Hepatic stellate cell (primary cell): ENCODE results near the gene RNF113B.

Experiments used
- DNase-seq: peaks from one replicate; pipeline ENCODE4 v3.0.0; 2011; ENCODE audit warnings: low spot score

RNF113B gene

GRCh38 chr13:98203646-98204326 is 26.7 kb upstream of the RNF113B start:
- DNase-seq: no peak

DNA sequence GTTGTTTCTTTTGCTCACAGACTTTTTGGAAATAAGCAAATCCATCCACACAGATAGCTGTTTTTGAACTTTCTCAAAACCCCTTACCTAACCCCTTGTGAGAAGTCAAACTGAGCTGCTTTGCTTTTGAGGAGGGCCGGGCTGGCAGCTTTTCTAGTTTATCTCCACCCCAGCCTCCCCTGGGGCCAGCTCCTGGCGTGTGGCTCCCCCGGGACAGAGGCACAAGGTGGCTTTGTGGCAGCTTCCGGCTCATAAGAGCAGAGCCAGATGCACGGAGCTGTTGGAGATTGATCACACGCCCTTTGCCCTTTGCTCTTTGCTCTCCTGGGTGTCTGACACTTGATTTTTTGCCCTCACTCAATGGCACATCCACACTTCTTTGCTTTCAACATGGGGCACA is 24.9 kb upstream of the RNF113B start:
- DNase-seq: no peak

DNA sequence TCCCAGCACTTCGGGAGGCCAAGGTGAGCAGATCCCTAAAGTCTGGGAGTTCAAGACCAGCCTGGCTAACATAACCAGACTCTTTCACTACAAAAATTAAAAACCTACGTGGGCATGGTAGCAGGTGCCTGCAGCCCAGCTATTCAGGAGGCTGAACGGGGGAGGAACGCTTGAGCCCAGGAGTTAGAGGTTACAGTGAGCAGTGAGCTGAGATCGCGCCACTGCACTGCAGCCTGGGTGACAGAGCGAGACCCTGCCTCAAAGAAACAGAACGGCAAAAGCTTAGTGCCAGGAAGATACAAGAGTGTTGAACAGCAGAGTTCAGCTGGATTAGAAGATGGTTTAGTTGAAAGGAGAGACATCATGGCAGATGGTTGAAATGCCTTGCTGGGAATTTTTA is 24.1 kb upstream of the RNF113B start:
- no peak for DNase-seq

- no peak for DNase-seq
These were observed 23.3 kb upstream of the RNF113B start for GRCh38 chr13:98200211-98200878.

DNA sequence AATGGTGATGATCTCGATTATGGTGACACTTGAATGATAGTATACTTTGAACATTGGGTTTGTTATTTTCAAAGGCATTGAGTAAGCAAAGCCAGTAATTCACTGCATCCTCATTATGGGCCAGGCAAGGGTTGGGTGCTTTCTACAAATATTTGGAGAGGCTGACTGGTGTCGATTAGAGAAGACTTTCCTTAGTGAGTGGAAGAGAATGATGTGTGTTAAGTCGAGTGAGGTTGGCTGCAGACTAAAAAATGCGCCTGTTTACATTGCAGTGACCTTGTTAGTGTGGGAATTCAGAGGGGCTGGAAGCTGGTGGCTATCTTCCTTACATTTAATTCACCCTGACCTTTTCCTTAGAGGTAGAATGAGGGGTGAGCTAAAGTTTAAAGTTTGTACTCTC is 22.4 kb upstream of the RNF113B start:
- DNase-seq: no peak

- DNase-seq: no peak
These were observed 21.6 kb upstream of the RNF113B start for GRCh38 chr13:98198683-98199082.

DNA sequence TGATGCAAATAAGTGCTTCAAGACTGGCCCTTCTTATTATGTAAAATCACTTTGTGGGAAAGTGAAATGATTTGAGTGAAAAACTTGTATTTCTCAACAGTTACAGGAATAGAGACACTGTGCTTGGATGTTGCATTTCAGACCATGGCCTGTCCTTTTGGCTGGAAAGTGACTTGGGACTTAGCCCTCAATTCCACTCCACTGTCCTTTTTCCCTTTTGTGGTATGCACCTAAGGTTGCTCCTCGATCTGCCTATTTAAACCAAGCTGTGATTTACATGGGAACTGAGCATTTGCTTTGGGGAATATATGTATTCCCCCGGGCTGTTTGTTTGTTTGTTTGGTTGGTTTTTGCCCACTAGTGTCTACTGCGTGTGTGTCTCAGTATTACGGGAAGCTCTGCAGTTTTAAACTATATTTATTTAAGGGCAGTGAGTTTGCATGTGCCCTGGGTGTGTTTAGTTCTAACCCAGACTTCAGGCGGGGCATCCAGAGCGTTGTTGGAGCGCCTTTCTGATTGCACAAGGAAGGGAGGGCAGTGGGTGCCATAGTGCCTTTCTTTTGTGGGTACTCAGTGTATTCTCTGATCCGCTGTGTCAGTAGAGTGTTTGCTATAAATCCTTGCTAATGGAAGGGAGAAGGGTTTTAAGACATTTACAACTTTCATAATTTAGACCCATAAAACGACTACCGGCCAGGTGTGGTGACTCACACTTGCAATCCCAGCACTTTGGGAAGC is 18.2 kb upstream of the RNF113B start:
- no peak for DNase-seq

DNA sequence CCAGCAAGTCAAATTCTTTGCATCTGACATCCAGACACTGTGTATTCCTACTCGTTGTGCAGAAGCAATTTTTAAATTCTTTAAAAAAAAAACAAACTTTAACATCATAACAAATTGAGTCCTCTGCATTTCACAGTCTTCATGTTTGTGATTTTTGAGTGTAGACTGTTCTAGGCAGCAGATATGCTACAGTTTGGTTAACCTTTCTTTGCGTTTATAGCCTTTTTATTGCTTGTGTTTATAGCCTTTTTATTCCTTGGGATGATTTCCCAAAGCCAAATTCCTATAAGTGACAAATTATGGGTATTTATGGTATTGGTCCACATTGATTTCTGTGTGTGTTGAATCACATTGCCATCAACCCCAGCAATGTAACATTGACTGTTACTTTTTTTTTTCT is 14.9 kb upstream of the RNF113B start:
- no peak for DNase-seq

DNA sequence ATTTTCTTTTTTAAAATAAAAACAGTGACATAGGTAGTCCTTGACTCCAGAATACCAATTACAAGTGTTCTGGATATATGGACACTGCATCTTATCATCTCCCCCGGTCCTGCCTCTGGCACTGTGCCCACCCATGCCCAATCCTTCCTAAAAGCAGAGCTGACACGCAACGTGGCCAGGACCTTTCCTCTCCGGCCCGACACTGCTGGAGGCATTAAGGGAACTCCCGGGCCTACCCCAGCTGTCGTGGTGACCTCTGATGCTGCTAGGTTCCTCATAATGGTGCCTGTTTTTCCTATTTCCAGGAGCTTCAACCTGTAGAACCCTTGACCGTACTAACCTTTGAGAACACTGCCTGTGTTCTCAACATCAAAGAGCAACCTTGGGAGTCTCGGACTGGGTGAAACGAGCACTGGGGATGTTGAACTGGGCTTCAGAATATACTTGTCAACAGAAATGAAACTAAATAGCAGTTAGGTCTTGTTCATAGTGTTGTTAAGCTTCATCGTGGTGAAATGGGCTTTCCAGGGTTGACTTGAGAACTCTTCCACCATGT is 13.9 kb upstream of the RNF113B start:
- DNase-seq: no peak

- DNase-seq: no peak
These were observed 12.9 kb upstream of the RNF113B start for GRCh38 chr13:98189841-98190505.

DNA sequence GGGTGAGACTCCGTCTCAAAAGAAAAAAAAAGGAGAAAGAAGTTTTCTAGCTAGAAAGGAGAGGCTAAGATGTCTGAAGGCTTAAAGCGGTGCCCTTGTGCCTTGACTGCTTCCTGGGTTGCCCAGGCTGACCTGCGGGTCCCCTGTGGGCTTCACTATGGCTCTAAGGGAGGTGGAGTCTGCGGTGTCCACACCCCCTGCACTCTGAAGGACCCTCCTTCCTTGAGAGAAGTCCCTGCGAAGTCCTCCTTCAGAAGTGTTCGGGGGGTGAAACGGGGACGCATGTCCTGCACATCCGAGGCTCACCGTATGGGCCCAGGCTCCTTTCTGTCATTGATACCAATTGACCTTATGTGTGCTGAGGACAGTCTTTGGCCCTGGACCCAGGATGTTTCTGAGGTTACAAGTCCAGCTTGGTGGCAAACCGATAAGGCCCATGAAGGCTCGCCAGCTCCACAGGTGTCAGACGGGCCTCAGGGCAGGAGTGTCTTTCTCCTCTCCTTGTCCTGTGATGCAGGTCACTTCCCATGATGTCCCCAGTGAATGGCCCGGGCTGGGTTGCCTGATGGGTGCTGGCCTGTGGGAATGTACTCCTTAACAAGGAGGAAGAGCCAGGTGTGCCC is 11.6 kb upstream of the RNF113B start:
- no peak for DNase-seq

GRCh38 chr13:98187965-98188261 is 10.8 kb upstream of the RNF113B start:
- no peak for DNase-seq

DNA sequence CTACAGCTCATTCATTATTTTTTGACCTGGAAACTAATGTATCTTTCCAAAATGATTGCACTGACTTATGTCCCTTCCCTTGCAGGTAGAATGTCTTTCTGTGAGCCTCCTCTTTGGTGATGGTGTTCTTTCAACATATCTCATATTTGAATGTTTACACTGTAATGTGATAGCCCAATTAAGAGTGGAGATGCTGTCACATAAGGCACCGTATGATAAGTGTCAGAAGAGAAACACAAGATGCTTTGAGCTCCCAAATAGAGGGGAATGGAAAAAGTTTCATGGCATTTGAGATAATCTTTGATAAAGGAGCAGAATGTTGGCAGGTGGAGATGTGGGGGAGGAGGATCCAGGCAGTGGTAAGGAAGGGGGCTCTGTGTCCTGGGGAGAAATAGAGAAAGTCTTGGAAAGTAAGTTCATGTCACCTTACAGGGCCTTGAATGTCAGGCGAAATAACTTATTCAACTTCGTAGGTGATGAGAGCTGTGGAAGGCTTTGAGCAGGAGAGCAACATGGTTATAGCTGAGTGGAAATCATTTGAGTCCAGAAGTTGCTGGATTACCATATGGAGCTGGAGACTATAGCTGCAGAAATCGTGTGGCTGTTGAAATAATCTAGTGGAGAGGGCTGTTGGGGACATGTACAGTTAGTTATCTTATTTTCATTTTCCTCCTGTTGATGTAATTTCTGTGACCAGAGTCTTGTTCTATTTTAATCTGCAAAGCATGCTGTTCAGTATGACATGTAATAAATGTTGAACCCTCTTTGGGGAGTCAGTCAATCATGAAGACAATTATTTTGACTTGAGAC is 10.3 kb upstream of the RNF113B start:
- DNase-seq: no peak

DNA sequence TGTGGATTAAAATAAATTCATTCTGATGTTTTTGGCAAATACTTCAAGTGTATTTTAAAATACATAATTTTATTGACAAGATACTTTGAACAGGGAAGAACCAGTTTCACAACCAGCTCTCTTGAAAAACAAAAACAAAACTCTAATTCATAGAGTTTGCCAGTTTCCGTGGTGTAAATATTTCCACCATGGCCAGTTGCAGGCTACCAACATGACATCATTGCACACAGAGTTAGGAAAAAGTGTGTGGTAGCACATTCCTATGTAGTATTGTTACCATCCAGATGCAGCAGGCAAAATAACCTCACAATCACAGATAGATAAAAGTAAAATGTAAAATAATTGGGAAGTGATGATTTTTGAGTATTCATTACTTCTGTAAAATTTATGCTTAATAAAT is 7.7 kb upstream of the RNF113B start:
- no peak for DNase-seq

DNA sequence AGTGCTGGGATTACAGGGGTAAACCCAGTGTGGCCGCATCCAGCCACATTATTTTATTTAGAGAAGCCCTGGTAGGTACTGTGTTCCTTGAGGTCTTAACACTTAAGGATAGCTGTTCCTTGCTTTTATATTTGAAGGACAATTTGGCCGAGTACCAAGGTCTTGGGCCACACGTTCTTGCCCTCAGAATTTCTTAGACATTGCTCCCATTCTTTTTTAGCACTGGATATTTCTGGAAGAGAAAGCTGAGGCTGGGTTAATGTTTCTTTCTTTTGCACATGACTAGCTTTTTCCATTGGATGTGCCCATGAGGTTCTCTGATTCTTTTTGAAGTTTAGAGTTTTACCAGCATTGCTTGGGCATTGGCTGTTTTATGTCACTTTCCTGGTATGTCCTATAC is 5.5 kb upstream of the RNF113B start:
- no peak for DNase-seq

- no peak for DNase-seq
These were observed 5.1 kb upstream of the RNF113B start for GRCh38 chr13:98182153-98182552.

GRCh38 chr13:98181111-98181815 is 4.2 kb upstream of the RNF113B start:
- no peak for DNase-seq

GRCh38 chr13:98180092-98180491 is 3.0 kb upstream of the RNF113B start:
- no peak for DNase-seq

DNA sequence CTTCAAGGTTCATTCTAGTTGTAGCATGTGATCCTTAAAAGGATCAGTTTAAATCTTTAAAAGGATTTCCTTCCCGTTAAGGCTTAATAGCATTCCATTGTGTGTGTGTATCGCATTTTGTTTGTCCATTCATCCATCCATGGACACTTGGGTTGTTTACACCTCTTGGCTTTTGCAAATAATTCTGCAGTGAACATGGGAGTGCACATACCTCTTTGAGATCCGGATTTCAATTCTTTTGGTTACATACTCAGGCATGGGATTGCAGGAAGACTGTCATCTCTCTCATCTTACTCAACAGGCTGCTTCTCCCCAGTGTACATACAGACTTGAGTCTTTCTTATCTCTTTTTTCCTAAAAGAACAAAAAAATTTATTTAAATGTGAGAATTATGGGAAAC is 1.2 kb downstream of the RNF113B start:
- no peak for DNase-seq

GRCh38 chr13:98175043-98175442 is 2.0 kb downstream of the RNF113B start:
- DNase-seq: no peak

- DNase-seq: no peak
These were observed 2.8 kb downstream of the RNF113B start for GRCh38 chr13:98174307-98174706.
